Peyer's patch (tissue), 4 donors: ENCODE data around the gene ESPN.

Experiments used
- POLR2A ChIP-seq, 2 donors: fragments of 450-650 bp; IDR thresholded peaks; one replicate each; pipeline ENCODE4 v1.5.1; 2017; ENCODE audit warnings: antibody characterized with exemption in 2 of 2, mild to moderate bottlenecking in 2 of 2, moderate library complexity in 2 of 2
- TF ChIP-seq, protein P1 (sequence below), 6 experiments: fragments of 450-650 bp in 4 of 6; fragments of 200-600 bp in 2 of 6; sonication (generic) in 1 of 6; IDR thresholded peaks; one replicate each; pipeline ENCODE4 v1.5.1; 2017 to 2019; ENCODE audit warnings: antibody characterized with exemption in 6 of 6, mild to moderate bottlenecking in 3 of 6, moderate library complexity in 1 of 6

DNA sequence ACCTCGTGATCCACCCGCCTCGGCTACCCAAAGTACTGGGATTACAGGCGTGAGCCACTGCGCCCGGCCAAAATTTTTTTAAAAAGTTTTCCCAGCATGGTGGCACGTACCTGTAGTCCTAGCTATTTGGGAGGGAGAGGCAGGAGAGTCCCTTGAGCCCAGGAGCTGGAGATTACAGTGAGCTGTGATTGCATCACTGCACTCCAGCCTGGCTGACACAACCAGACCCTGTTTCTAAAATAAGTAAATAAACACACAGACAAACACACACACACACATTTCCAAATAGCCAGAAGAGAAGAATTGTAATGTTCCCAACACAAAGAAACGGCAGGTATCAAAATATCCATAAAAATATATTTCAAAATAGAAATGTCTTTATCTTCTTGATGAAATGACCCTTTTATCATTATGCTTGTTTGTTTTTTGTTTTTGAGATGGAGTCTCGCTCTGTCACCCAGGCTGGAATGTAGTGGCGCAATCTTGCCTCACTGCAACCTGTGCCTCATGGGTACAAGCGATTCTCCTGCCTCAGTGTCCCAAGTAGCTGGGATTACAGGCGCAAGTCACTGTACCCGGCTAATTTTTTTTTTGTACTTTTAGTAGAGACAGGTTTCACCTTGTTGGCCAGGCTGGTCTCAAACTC, 14.2 kb upstream of the ESPN start:
- TF ChIP-seq, protein P1, sequence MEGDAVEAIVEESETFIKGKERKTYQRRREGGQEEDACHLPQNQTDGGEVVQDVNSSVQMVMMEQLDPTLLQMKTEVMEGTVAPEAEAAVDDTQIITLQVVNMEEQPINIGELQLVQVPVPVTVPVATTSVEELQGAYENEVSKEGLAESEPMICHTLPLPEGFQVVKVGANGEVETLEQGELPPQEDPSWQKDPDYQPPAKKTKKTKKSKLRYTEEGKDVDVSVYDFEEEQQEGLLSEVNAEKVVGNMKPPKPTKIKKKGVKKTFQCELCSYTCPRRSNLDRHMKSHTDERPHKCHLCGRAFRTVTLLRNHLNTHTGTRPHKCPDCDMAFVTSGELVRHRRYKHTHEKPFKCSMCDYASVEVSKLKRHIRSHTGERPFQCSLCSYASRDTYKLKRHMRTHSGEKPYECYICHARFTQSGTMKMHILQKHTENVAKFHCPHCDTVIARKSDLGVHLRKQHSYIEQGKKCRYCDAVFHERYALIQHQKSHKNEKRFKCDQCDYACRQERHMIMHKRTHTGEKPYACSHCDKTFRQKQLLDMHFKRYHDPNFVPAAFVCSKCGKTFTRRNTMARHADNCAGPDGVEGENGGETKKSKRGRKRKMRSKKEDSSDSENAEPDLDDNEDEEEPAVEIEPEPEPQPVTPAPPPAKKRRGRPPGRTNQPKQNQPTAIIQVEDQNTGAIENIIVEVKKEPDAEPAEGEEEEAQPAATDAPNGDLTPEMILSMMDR (IDR thresholded peaks at IDR 0.05) = no peak
- TF ChIP-seq POLR2A (IDR thresholded peaks at IDR 0.05) = no peak
